HG03064 (cell line): ENCODE results near the gene SMAD6.

Source experiments
- ATAC-seq: cut with Tn5 transposase; IDR thresholded peaks from one replicate; pipeline ENCODE4 v1.9.1; 2021; ENCODE audit warnings: low read depth; ENCODE audit not compliant: unreplicated experiment

SMAD6 gene

DNA sequence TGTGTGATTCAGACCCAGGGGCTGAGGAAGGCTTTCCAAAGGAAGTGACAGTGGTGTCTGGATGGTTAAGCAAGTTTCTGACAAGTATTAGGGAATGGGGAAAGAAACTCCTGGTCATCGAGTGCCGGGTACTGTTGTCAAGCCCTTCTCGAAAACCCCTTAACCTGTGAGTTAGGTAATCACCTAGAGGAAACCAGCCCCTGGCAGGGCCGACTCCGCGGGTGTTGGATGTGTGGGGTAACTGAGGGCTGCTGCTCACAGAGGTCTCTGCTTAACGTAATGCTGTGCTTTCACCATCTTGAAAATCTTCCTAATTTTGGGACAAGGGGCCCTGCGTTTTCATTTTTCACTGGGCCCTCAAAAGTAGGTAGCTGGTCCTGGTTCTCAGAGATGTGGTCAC is 67.0 kb downstream of the SMAD6 start:
- ATAC-seq = no peak

DNA sequence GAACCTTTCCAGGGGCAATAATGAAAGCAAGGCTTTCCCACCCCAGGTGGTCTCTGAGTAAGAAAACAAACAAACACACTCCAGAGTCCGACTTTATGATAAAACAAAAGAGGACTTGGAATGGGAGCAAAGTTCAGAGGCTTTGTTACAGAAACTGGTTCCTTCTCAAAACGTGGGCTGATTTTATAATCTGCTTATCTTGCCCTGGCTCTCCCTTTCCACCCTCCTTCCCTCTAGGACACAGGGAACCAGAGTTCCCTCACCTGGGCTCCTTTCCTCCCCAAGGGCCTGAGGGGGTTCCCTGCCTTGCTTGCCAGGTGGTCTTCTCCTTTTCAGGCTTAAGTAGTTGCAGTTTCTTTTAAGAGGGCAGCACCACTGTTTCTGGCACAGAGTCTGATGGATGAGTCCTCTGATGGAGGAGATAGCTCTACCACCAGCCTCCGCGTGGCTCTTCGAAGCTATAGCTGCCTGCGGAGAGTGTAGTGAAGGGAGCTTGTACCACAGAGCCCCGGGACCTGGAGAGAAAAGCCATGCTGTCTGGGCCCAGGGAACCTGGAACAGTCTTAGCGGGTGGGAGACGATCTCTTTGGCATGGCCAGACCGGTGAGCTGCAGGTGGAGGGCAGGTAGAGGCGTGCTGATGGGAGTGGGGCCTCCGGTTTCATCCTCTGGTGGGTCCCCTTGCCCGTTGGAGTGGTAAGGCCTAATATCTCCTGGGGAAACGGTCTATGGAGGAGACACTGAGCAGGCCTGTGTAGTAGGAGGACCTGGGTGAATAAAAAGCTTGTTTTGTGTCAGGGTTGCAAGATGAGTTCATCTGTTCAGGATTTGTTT is 68.7 kb downstream of the SMAD6 start:
- no peak for ATAC-seq

- no peak for ATAC-seq
These were observed 69.3 kb downstream of the SMAD6 start for GRCh38 chr15:66771351-66771650.

GRCh38 chr15:66772604-66773128 is 70.6 kb downstream of the SMAD6 start:
- no peak for ATAC-seq

- ATAC-seq = no peak
These were observed 71.3 kb downstream of the SMAD6 start for GRCh38 chr15:66773129-66773873.

DNA sequence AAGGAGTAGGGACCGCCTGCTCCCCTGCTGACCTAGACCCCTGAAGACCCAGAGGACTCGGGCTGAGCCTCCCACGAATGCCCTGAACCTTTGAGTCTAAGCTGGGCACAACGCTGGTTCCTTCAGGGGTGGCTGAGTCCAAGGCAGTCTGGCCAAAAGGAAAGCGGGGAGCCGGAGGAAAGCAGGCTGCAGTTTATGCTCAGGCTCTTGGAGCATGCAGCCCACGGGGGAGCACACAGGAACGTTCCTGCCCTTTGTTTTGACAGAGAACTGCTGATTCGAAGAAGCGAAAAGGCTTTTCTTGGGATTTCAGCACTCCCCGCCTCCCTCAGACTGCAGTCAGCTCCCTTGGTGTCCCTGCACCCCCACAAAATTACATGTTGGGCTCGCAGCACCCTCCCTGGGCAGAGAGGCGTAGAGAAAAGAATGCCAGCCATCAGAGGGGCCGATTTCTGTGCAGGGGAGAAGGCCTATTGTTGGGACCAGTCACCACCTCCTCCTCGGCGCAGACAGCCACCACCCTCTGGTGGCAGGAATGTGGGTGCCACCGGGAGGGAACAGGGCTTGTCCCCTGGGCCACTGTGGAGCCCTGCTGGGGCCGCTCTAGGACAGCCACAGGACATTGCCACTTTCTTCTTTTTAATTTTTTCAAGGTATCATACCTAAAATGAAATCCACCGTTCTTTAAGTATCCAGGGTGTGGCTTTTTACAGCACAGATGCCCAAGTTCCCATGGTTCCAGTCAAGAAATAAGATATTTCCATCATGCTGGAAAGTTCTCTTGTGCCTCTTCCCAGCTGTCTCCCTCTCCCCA is 72.2 kb downstream of the SMAD6 start:
- no peak for ATAC-seq

DNA sequence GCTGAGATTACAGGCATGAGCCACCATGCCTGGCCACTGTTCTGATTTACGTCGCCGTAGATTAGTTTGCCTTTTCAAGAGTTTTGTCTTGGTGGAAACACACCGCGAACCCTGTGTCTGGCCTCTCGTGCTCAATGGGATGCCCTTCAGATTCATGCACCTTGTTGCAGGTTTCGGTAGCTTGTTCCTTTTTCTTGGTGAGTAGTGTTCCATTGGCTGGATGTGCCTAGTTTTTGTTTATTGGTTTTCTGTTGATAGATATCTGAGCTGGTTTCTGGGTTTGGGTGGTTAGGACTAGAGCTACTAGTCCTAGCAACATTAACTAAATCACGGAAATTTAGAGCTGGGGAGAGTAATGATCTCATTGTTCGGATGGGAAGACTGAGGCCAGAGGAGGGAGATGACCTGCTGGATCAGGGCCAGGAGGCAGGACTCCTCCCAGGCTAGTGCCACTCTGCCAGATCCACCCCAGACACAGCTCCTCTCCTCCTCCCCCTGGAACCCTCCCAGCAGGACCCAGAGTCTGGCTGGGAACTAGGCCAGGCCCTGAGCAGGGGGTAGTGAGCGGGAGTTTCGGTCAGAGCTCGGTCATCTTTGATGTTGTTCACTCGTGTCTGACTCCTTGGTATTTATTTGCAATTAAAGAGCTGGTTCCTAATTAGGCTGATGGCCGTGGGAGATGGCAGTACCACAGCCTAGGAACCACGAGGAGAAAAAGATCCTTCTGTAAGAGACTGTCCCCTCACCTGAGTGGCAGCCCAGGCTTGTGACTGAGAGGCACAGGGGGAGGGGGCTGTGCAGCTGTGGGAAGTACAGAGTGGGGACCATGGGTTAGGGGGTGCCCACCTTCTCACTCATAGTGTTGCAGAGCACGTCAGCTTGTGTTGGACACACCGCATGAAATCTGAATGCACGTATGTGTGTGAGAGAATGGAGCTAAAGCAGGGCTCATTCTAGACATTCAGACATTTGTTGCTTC is 73.4 kb downstream of the SMAD6 start:
- ATAC-seq = no peak

- ATAC-seq = no peak
These were observed 75.0 kb downstream of the SMAD6 start for GRCh38 chr15:66777054-66777453.

GRCh38 chr15:66777596-66778313 is 75.7 kb downstream of the SMAD6 start:
- no peak for ATAC-seq

DNA sequence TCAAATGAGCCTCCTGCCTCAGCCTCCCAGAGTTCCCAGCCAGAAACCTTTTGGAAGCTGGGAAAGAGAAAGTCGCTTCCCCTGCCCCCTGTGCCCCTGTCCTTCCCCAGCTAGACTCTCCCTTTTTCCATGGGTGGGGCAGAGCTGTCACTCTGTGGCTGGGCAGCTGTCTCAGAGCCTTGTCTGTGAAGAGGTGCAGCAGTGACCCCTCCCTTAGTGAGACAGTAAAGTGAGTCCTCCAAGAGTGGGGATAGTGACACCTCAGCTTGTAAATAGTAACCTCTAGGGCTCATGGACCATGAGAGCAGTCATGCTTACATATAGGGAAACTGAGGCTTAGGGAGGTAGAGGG is 76.3 kb downstream of the SMAD6 start:
- no peak for ATAC-seq

- ATAC-seq = no peak
These were observed 76.7 kb downstream of the SMAD6 start for GRCh38 chr15:66778716-66779115.

- no peak for ATAC-seq
These were observed 77.4 kb downstream of the SMAD6 start for GRCh38 chr15:66779331-66780009.

GRCh38 chr15:66780172-66780972 is 78.3 kb downstream of the SMAD6 start:
- no peak for ATAC-seq

- ATAC-seq = no peak
These were observed 79.1 kb downstream of the SMAD6 start for GRCh38 chr15:66780973-66781718.

DNA sequence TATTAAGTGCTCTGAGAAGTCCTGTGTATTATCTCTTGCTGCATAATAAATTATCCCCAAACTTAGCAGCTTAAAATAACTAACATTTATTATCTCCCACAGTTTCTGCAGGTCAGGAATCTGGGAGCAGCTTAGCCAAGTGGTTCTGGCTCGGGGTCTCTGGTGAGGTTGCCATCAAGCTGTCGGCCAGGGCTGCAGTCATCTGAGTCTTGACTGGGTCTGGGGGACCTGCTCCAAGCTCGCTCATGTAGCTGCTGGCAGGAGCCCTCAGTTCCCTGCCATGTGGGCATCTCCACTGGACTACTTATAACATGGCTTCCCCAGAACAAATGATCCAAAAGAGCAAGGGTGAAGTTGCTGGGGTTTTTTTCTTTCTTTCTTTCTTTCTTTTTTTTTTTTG is 80.7 kb downstream of the SMAD6 start:
- ATAC-seq = no peak

GRCh38 chr15:66783314-66783713 is 81.3 kb downstream of the SMAD6 start:
- ATAC-seq = no peak

DNA sequence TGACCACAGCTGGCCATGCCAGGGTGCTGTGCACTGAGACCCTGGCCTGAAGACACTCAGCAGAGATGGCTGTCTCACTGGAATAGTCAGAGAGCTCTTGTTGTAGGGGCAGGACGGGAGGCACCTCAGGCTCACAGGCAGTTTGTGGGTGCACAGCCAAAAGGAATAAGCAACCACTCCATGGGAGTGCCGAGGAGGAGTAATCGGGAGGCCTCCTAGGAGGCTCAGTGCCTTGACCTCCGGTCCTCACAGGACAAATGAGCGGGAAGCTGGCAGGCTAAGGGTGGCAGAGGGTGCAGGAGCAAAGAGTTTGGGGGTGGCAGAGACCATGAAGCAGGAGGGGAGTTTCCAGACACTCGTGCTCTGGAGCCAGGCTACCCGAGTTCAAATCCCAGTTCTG is 81.7 kb downstream of the SMAD6 start:
- ATAC-seq = no peak
